ENCODE results near the gene AIF1. TPM values are rescaled to one million over a fixed set of nuclear protein-coding genes. Genes with fewer than 3 reads are reported as not detected.
A peak's percentile ranks its signal among the peaks of the same experiment; 100 is the strongest.

Gene AIF1
- total RNA-seq, 8 experiments from 2014 or later: 1.1 to 3.1 (median 2.0) TPM; not detected in 3

DNA sequence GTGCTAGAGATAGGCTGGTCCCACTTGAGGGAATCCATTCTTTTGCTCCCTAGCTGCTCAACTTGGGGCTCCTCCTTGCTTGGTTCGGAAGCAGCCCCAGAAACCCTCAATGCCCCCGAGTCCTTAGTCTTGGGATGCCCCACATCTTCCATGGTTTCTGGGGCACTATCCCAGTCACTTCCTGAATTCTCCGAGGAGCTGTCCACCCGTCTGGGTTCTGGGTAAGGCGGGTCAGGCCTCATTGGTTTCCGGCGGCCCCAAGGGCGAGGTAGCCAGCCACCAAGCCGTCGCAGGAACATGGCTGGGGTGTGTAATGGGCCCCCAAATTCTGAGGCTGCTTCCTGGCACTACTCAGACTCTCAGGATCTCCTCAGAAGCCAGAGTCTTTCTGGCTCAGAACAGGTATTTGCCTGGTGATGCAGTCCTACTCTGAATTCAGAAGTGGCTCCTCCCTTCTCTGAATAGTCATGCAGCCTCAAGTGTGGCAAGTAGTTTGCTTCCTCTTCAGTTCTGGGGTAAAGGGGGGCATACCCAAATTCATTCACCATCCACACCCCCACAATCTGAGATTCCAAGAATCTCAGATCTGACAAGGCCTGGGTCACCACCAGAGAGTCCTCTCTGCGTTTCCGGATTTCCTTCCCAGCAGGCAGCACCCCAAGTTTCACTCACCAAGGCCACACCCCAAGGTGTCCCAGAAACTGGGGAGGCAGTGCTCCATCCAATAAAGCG lies 44.8 kb downstream of the AIF1 start:
- H3K4me1 ChIP-seq (replicated peaks in 1 of 2): peaks cover 29 to 31% of the 10 kb centered on the region in 2 donors
- peak in 3 of 8 experiments; percentile 9 to 10 (median 10) for ATAC-seq (replicated peaks in 6 of 8)
- in situ Hi-C loops (cut with MboI; ENCODE audit: low pct_unique_long_range_greater_than_20kb in 2 of 9, low sequenced_read_pairs in 9 of 9, unreplicated experiment in 9 of 9): loop anchor here in 1 of 9 experiments (25.0 kb wide), 1 partner anchor 177 kb away; the partner anchor contains the start of gene HSPA1B
- H3K27ac ChIP-seq: peak overlapping the region; percentile 68 to 79
- WGBS, 10 experiments: 0 to 53% (median 27%) methylated on average over 1 to 9 of the region's 13 CpGs; no CpG with 5 or more reads in 3 of the 10 experiments
- peak overlapping the region; percentile 48 to 74 (median 57) for H3K4me3 ChIP-seq

DNA sequence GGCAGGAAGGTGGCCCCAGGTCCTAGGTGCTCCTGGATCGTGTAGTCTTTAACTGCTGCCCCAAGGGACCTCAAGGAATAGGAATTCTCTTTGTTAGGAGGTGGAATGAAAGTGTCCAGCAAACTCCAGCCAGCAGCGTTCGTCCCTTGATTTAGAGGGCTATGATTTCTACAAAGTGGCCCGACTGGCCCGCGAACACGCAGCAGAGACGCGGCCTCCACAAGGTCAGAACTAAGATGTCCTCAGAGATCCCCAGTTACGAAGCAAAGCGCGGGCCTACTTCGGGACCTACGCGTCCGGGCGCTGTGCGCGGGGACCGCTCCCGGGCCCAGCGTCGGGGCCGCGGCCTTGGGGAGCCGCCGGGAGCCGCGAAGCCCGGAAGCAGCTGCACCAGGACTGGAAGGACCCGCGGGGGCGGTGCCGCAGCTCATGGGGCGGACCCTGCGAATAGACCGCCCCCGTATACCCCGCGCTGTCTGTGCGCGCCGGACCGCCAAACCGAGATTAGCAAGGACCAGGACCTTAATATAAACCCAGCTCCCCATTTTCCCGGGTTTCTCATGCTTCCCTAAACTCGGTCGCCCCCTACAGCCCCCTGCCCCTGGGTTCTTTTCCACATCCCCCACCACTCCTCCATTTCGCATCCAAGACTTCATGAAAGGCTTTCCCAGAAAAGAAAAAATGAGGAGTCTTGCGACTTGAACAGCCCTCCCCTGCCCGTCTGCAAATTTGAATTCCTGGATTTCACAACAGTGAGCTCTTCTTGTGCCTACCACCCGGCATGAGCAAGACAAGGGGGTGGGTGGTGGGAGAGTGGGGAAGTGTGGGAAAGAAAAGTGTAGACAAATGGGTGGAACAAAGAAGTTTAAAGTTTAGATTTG lies 45.6 kb downstream of the AIF1 start, which contains the start of gene C6orf47:
Gene C6orf47, minus strand, starts transcription at position 398 of the 881 bp plus-strand sequence. CDS start 831 bp downstream, outside the sequence.
- ATAC-seq (replicated peaks in 6 of 8): peak; percentile 57 to 71 (median 68)
- Histone ChIP-seq H3K4me1 (replicated peaks in 1 of 2) (peaks cover 29 to 31% of the 10 kb centered on the region in 2 donors), H3K4me3 (peak within 1 kb of the TSS; percentile 48 to 74 (median 57)), H3K27ac (peak within 1 kb of the TSS; percentile 68 to 79)
- in situ Hi-C loops (cut with MboI; ENCODE audit: low pct_unique_long_range_greater_than_20kb in 2 of 9, low sequenced_read_pairs in 9 of 9, unreplicated experiment in 9 of 9): loop anchor here in 1 of 9 experiments (25.0 kb wide), 1 partner anchor 177 kb away; the partner anchor contains the start of gene HSPA1B
- 0 to 2% (median 0%) methylated on average over 1 to 17 of the region's 52 CpGs; no CpG with 5 or more reads in 3 of the 10 experiments for WGBS, 10 experiments

DNA sequence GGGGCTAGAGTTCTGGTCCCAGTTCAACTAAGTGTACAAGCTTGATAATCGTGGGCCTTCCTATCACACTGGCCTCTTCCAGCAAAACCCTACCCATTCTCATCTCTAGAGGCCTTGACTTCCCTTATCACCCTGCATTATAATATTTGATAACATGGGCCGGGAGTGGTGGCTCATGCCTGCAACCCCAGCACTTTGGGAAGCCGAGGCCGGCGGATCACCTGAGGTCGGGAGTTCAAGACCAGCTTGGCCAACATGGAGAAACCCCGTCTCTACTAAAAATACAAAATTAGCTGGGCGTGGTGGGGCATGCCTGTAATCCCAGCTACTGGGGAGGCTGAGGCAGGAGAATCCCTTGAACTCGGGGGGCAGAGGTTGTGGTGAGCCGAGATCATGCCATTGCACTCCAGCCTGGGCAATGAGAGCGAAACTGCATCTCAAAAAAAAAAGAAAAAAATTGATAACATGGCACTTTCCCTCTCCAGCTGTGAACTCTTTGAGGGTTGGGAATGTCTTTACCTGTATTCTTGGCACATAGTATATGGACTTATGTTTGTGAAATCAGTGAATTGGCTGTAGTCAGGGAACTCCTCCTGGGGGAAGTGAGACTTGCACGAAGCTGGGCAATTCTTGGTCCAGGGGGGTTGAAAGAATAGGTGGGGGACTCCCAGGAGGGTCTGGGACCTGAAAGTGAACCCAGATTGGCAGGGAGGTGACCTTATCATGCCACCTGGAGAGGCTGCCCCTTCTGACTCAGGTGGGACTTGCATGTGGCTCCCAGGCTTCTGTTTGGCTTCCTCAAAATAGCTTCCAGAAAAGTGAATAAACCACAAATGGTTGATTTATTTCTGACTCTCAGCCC lies 46.5 kb downstream of the AIF1 start:
- in situ Hi-C loops (cut with MboI; ENCODE audit: low pct_unique_long_range_greater_than_20kb in 2 of 9, low sequenced_read_pairs in 9 of 9, unreplicated experiment in 9 of 9): loop anchor here in 1 of 9 experiments (25.0 kb wide), 1 partner anchor 176 kb away; the partner anchor contains the start of gene HSPA1B
- H3K4me3 ChIP-seq: peak overlapping the region; percentile 48 to 74 (median 57)
- peak overlapping the region in 1 of 2 donors; percentile 79 for H3K27ac ChIP-seq
- WGBS, 10 experiments: 70 to 100% (median 87%) methylated on average over 2 to 8 of the region's 12 CpGs; no CpG with 5 or more reads in 3 of the 10 experiments
- ATAC-seq (replicated peaks in 6 of 8): no peak
- peaks cover 29 to 32% of the 10 kb centered on the region in 2 donors for H3K4me1 ChIP-seq (replicated peaks in 1 of 2)

DNA sequence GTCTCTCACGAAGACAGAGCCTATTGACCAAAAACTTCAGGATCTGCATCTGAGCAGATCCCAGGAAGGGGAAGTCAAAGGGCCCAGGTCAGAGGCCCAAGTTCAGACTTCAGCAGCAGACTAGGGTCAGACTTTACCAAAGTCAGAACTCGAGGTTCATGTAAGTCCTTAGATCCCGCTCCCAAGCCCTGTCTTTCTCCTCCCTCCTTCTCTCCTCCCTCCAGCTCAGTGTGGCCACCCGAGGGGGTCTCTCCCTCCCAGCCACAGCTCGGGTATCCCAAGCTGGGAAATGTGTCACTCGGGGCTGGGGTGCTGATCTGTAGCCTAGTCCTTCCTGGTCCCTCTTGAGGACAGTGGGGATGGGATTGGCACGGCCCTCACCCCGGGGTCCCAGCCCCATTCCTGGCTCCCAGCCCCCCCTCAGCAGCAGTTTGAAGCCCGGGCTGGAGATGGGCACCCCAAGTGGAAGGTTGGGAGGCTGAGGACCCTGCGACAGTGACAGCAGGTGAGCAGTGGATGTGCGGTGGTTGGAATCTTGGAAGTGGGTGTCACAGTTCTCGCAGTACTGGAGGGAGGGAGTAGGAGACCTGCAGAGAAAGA lies 47.2 kb downstream of the AIF1 start:
- Histone ChIP-seq H3K4me3 (no peak overlapping the region), H3K4me1 (replicated peaks in 1 of 2) (peaks cover 29 to 39% of the 10 kb centered on the region in 2 donors), H3K27ac (no peak overlapping the region)
- no peak for ATAC-seq (replicated peaks in 6 of 8)
- 73 to 100% (median 100%) methylated on average over 1 to 4 of the region's 12 CpGs; no CpG with 5 or more reads in 2 of the 10 experiments for WGBS, 10 experiments
- in situ Hi-C loops (cut with MboI; ENCODE audit: low pct_unique_long_range_greater_than_20kb in 2 of 9, low sequenced_read_pairs in 9 of 9, unreplicated experiment in 9 of 9): loop anchor here in 1 of 9 experiments (25.0 kb wide), 1 partner anchor 175 kb away; the partner anchor contains the start of gene HSPA1B

GRCh38 chr6:31663126-31663960 lies 48.3 kb downstream of the AIF1 start:
- peak in 1 of 8 experiments; percentile 0 for ATAC-seq (replicated peaks in 6 of 8)
- 46 to 100% (median 62%) methylated on average over 1 to 4 of the region's 9 CpGs; no CpG with 5 or more reads in 2 of the 10 experiments for WGBS, 10 experiments
- peaks cover 25 to 34% of the 10 kb centered on the region in 2 donors for H3K4me1 ChIP-seq (replicated peaks in 1 of 2)

GRCh38 chr6:31663961-31664789 lies 49.1 kb downstream of the AIF1 start:
- Histone ChIP-seq H3K4me1 (replicated peaks in 1 of 2) (peaks cover 17 to 26% of the 10 kb centered on the region in 2 donors), H3K27ac (peak overlapping the region; percentile 93 to 96), H3K4me3 (peak overlapping the region; percentile 60 to 93 (median 84))
- WGBS, 10 experiments: 0 to 40% (median 14%) methylated on average over 1 to 9 of the region's 17 CpGs; no CpG with 5 or more reads in 2 of the 10 experiments
- in situ Hi-C loops (cut with MboI; ENCODE audit: low pct_unique_long_range_greater_than_20kb in 2 of 9, low sequenced_read_pairs in 9 of 9, unreplicated experiment in 9 of 9): loop anchor here in 1 of 9 experiments (25.0 kb wide), 1 partner anchor 173 kb away; the partner anchor contains the start of gene HSPA1B
- peak in 5 of 8 experiments; percentile 3 to 14 (median 5) for ATAC-seq (replicated peaks in 6 of 8)

More at GRCh38 chr6:31663126-31663960, 48.3 kb downstream of the AIF1 start:
- H3K4me3 ChIP-seq: peak overlapping the region; percentile 60 to 93 (median 84)
- H3K27ac ChIP-seq: peak overlapping the region; percentile 93 to 96
- in situ Hi-C loops (cut with MboI; ENCODE audit: low pct_unique_long_range_greater_than_20kb in 2 of 9, low sequenced_read_pairs in 9 of 9, unreplicated experiment in 9 of 9): loop anchor here in 1 of 9 experiments (25.0 kb wide), 1 partner anchor 174 kb away; the partner anchor contains the start of gene HSPA1B

- peak; percentile 15 to 47 (median 39) for ATAC-seq (replicated peaks in 6 of 8)
- in situ Hi-C loops (cut with MboI; ENCODE audit: low pct_unique_long_range_greater_than_20kb in 2 of 9, low sequenced_read_pairs in 9 of 9, unreplicated experiment in 9 of 9): loop anchor here in 1 of 9 experiments (25.0 kb wide), 1 partner anchor 172 kb away; the partner anchor contains the start of gene HSPA1B
- peak within 1 kb of the TSS; percentile 93 to 96 for H3K27ac ChIP-seq
- H3K4me3 ChIP-seq: peak within 1 kb of the TSS; percentile 60 to 93 (median 84)
- 0 to 3% (median 0%) methylated on average over 6 to 23 of the region's 39 CpGs; no CpG with 5 or more reads in 3 of the 10 experiments for WGBS, 10 experiments
- peaks cover 11 to 19% of the 10 kb centered on the region in 2 donors for H3K4me1 ChIP-seq (replicated peaks in 1 of 2)
Observed at GRCh38 chr6:31664790-31665500, 49.9 kb downstream of the AIF1 start, which contains the start of gene GPANK1. GPANK1 (minus strand) TSS chr6:31664997; CDS start chr6:31664478, 519 bp downstream.

DNA sequence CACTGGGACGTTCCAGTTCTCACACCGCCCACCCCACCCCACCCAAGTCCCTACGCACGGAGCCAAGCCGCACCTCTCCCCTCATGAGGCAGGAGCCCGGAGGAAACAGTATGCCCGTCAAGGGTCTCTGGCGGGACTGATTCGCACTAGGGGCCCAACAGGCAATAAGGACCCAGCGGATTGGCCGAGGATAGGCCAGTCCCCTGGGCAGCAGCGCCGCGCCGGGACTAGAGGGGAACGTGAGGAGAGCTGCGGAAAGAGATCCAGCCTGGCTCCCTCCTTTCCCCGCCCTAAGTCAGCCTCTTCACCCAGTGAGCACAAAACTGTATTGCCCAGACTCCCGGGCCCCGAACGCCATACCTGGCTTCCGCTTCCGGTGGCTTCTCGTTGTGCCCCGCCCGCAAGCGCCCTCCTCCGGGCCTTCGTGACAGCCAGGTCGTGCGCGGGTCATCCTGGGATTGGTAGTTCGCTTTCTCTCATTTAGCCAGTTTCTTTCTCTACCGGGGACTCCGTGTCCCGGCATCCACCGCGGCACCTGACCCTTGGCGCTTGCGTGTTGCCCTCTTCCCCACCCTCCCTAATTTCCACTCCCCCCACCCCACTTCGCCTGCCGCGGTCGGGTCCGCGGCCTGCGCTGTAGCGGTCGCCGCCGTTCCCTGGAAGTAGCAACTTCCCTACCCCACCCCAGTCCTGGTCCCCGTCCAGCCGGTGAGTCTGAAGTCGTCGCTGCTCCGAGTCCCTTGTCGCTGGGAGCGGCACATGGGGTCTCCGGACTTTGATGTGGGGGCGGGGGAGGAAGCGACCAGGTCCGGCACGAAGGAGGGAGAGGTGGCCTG lies 50.7 kb downstream of the AIF1 start, which contains the start of gene CSNK2B:
Gene CSNK2B, plus strand, starts transcription at position 580 of the 836 bp plus-strand sequence. CDS start 752 bp downstream, outside the sequence.
- Histone ChIP-seq H3K27ac (peak within 1 kb of the TSS; percentile 93 to 96), H3K4me1 (replicated peaks in 1 of 2) (peaks cover 11 to 19% of the 10 kb centered on the region in 2 donors), H3K4me3 (peak within 1 kb of the TSS; percentile 60 to 93 (median 84))
- in situ Hi-C loops (cut with MboI; ENCODE audit: low pct_unique_long_range_greater_than_20kb in 2 of 9, low sequenced_read_pairs in 9 of 9, unreplicated experiment in 9 of 9): loop anchor here in 1 of 9 experiments (25.0 kb wide), 1 partner anchor 172 kb away; the partner anchor contains the start of gene HSPA1B
- 0% methylated on average over 2 to 7 of the region's 63 CpGs; no CpG with 5 or more reads in 8 of the 10 experiments for WGBS, 10 experiments
- ATAC-seq (replicated peaks in 6 of 8): peak; percentile 69 to 89 (median 83)
